ENCODE measurements around the gene CASS4. TPM values are rescaled to one million over a fixed set of nuclear protein-coding genes. Genes with fewer than 3 reads are reported as not detected.
A peak's percentile ranks its signal among the peaks of the same experiment; 100 is the strongest.

CASS4 gene
- total RNA-seq, 1 donor from 2014 or later = 0.16 TPM

DNA sequence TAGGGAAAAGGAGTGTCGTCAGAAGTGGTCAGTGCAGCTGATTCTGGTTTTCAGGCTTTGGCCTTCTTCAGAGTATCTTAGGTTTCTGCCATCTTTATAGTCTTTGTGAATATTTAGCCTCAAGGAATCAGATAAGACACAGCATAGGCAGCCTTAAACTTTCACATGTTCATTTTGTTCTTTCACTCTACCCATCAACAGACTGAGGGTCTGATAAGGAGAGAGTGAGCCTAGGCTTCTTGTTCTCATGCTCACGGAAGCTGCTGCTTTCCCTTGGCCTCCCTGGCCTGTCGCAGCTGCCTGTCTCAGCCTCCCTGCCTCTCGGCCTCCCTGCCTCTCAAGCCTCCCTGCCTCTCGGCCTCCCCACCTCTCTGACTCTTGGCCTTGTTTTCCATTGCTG lies 76.5 kb downstream of the CASS4 start:
- no peaks in the 10 kb centered on the region for H3K9me3 Mint-ChIP-seq
- no peaks in the 10 kb centered on the region for H3K4me1 Mint-ChIP-seq
- H3K27me3 Mint-ChIP-seq (ENCODE audit: low read depth) = no peaks in the 10 kb centered on the region
- no peak for DNase-seq (ENCODE audit: low read depth, low spot score)
- peak overlapping the region; percentile 75 for H3K27ac Mint-ChIP-seq (ENCODE audit: unreplicated experiment)
- H3K36me3 Mint-ChIP-seq (ENCODE audit: low read depth) = no peaks in the 10 kb centered on the region
- TF ChIP-seq, protein P1, sequence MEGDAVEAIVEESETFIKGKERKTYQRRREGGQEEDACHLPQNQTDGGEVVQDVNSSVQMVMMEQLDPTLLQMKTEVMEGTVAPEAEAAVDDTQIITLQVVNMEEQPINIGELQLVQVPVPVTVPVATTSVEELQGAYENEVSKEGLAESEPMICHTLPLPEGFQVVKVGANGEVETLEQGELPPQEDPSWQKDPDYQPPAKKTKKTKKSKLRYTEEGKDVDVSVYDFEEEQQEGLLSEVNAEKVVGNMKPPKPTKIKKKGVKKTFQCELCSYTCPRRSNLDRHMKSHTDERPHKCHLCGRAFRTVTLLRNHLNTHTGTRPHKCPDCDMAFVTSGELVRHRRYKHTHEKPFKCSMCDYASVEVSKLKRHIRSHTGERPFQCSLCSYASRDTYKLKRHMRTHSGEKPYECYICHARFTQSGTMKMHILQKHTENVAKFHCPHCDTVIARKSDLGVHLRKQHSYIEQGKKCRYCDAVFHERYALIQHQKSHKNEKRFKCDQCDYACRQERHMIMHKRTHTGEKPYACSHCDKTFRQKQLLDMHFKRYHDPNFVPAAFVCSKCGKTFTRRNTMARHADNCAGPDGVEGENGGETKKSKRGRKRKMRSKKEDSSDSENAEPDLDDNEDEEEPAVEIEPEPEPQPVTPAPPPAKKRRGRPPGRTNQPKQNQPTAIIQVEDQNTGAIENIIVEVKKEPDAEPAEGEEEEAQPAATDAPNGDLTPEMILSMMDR (conservative IDR thresholded peaks at IDR 0.05) = no peak
- no peak overlapping the region for H3K4me3 Mint-ChIP-seq

DNA sequence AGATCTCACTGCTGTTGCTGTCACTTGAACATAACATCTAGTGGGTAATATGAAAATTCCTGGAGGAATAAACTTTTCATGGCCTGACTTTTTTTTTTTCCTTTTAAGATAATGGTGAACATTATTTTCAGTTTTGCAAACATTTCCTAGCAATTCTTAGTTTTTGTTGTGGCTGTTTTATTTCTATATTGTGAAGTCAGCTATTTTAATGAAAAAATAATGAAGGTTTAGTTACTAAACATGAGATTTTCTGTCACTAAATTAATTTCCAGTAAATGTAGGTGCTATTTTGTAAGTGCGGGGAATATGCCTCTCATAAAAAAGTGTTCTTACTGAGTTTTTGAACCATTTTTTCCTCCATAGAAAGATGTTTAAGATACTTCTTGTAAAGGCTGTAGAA lies 89.1 kb downstream of the CASS4 start:
- Mint-ChIP-seq H3K27ac (ENCODE audit: unreplicated experiment) (no peak overlapping the region), H3K4me1 (peaks cover 2% of the 10 kb centered on the region), H3K27me3 (ENCODE audit: low read depth) (no peaks in the 10 kb centered on the region), H3K4me3 (no peak overlapping the region), H3K36me3 (ENCODE audit: low read depth) (peaks cover 11% of the 10 kb centered on the region), H3K9me3 (peaks cover 2% of the 10 kb centered on the region)
- DNase-seq (ENCODE audit: low read depth, low spot score) = no peak
- TF ChIP-seq, protein P1 (conservative IDR thresholded peaks at IDR 0.05) = no peak

GRCh38 chr20:56503916-56504315 lies 91.9 kb downstream of the CASS4 start:
- no peaks in the 10 kb centered on the region for H3K36me3 Mint-ChIP-seq (ENCODE audit: low read depth)
- H3K27ac Mint-ChIP-seq (ENCODE audit: unreplicated experiment) = no peak overlapping the region
- no peak overlapping the region for H3K4me3 Mint-ChIP-seq
- peaks cover 4% of the 10 kb centered on the region for H3K4me1 Mint-ChIP-seq
- TF ChIP-seq, protein P1 (conservative IDR thresholded peaks at IDR 0.05) = no peak
- no peaks in the 10 kb centered on the region for H3K27me3 Mint-ChIP-seq (ENCODE audit: low read depth)
- H3K9me3 Mint-ChIP-seq = no peaks in the 10 kb centered on the region
- DNase-seq (ENCODE audit: low read depth, low spot score) = no peak

GRCh38 chr20:56504373-56505005 lies 92.4 kb downstream of the CASS4 start:
- DNase-seq (ENCODE audit: low read depth, low spot score) = peak; percentile 6
- Mint-ChIP-seq H3K36me3 (ENCODE audit: low read depth) (no peaks in the 10 kb centered on the region), H3K4me3 (no peak overlapping the region), H3K9me3 (no peaks in the 10 kb centered on the region), H3K4me1 (peaks cover 4% of the 10 kb centered on the region), H3K27me3 (ENCODE audit: low read depth) (no peaks in the 10 kb centered on the region), H3K27ac (ENCODE audit: unreplicated experiment) (no peak overlapping the region)
- TF ChIP-seq, protein P1 (conservative IDR thresholded peaks at IDR 0.05) = peak; percentile 60

DNA sequence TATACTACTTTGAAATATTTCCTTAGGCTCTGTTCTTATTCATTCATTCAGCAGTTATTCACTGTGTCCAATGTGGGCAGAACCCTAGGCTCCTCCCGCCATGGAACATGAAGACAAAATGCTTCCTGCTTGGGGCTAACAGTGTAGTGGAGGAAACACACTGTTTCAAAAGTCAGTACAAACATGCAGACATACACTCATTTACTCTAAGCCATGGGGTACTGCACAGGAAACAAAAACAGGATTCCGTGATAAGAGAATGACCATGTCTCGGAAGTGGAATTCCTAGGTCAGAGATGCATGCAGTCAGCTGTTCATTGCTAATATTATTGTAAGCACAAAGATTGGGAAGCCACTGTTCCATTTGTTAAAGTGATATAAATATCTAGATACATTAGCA lies 94.0 kb downstream of the CASS4 start:
- Mint-ChIP-seq H3K27me3 (ENCODE audit: low read depth) (no peaks in the 10 kb centered on the region), H3K9me3 (no peaks in the 10 kb centered on the region), H3K36me3 (ENCODE audit: low read depth) (no peaks in the 10 kb centered on the region), H3K4me3 (no peak overlapping the region), H3K27ac (ENCODE audit: unreplicated experiment) (no peak overlapping the region), H3K4me1 (peaks cover 4% of the 10 kb centered on the region)
- DNase-seq (ENCODE audit: low read depth, low spot score) = no peak
- TF ChIP-seq, protein P1 (conservative IDR thresholded peaks at IDR 0.05) = no peak

Other genes starting within 250 kb of the CASS4 start
- gene MC3R, start 163.5 kb upstream of the CASS4 start, total RNA-seq = not detected in 2 replicates
- gene FAM210B, start 53.3 kb upstream of the CASS4 start, total RNA-seq = 30.8 and 33.2 TPM in 2 replicates
- 60.3 and 65.2 TPM in 2 replicates for gene AURKA, start 20.0 kb upstream of the CASS4 start, total RNA-seq
- 51.9 and 52.7 TPM in 2 replicates for gene CSTF1, start 19.6 kb upstream of the CASS4 start, total RNA-seq
- 70.7 and 75.3 TPM in 2 replicates for gene RTF2, start 56.4 kb downstream of the CASS4 start, total RNA-seq
- gene FAM209A, start 112.5 kb downstream of the CASS4 start, total RNA-seq = 0.42 and 0.50 TPM in 2 replicates
- gene FAM209B, start 121.0 kb downstream of the CASS4 start, total RNA-seq = 0.55 TPM in 1 of 2 replicates, not detected in the other
- 4.0 and 4.9 TPM in 2 replicates for gene TFAP2C, start 217.0 kb downstream of the CASS4 start, total RNA-seq

Data from neural crest cell (in vitro differentiated cells).